Epithelial cell of prostate (primary cell): Measurements from ENCODE around the gene STK25.

Source experiments
- DNase-seq: peaks from one replicate; pipeline ENCODE4 v3.0.0-alpha.2; 2011; ENCODE audit warnings: low read depth, low spot score
- H3K27ac ChIP-seq: fragments of 450-650 bp; 2 replicates; pipeline ENCODE4 v1.5.1; 2017; ENCODE audit warnings: mild to moderate bottlenecking

Gene STK25

DNA sequence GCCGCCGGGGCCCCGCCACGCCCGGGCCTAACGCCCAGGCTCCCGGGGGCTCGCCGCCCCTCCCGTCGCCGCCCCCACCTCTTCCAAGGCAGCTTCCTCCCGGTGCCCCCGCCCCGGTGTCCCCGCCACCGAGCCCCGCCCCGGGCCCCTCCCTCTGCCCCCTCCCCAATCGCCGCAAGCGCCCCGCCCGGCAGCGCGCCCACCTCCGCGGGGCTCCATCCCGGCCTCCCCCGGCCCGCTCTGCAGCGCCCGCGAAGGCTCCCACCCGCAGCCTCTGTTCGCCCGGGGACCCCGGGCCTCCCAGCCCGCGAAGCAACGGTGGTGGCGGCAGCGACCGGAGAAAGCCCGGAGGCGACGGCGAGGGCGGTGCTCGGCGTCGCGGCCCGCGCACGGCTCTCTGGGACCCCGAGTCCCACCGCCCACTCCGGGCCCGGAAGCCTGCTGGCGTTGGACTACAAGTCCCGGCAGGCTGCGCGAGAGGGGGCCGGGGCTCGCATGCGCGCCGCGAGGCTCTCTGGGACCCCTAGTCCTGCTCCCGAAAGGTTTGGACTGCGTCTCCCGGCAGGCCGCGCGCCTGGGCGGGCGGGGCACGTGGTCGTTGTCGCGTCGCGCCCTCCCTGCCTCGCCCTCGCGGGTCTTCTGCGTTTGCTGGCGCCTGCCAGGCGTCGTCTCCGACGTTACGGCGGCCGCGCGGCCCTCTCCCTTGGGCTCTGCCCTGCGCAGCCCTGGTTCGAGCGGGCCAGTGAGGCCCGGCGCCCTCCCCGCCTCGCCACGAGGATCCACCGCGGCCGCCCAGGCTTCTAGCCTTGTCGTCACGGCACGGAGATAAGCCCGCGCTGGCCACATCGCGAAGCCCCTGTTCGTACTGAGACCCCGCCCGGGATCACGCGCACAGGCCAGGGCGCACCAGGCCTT is at the start of gene STK25:
Gene STK25 (minus strand): TSS at position 345 of the 915 bp plus-strand sequence. CDS start 549 bp downstream, outside the sequence.
- DNase-seq = peak; percentile 87
- H3K27ac ChIP-seq = peak within 1 kb of the TSS; percentile 48

DNA sequence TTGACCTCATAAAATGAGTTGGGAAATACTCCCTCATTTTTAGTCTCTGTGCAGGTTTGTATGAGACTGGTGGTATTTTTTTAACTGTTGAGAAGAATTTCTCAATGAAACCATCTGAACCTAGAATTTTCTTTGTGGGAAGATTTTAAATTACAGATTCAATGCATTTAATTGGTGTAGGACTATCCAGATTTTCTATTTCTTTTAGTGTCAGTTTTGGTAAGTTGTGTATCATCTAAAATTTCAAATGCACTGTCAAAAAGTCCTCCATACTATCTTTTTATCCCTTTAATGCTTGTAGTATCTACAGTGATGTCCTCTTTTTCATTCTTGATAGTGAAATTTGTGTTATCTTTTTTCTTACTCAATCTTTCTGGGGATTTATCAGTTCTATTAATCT is 48.4 kb upstream of the STK25 start:
- no peak overlapping the region for H3K27ac ChIP-seq
- no peak for DNase-seq

GRCh38 chr2:241555711-241556110 is 47.3 kb upstream of the STK25 start:
- H3K27ac ChIP-seq = peak overlapping the region; percentile 17
- DNase-seq = no peak

DNA sequence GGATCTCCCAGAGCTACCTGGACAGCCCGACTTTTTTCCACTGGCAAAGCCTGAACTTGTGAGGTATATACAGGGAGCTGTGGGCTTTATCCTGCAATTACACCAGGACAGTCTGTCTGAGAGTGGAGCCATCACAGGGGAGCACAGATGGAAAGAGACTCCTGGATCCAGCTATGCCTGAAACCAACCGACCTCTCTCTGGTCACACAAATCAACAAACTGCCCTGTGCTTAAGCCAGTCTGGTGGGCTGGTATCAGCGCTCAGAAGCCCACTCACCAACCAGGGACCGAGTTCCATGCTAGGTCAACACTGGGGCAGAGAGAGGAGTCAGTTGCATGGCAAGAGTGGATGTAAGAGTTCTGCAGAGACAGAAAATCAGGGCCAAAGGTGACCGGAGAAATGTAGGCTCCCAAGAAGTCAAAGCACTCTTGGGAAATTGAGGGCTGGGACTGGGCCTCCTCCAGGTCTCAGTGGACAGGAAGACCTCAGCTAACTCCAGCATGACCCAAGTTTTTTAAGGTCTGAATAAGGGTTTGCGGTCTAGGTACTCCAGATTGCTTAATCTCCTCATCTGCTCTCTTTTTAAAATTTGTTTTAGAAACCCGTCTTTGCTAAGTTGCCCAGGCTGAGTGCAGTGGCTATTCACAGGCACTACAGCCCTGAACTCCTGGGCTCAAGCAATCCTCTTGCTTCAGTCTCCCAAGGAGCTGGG is 46.4 kb upstream of the STK25 start:
- no peak overlapping the region for H3K27ac ChIP-seq
- DNase-seq = no peak

DNA sequence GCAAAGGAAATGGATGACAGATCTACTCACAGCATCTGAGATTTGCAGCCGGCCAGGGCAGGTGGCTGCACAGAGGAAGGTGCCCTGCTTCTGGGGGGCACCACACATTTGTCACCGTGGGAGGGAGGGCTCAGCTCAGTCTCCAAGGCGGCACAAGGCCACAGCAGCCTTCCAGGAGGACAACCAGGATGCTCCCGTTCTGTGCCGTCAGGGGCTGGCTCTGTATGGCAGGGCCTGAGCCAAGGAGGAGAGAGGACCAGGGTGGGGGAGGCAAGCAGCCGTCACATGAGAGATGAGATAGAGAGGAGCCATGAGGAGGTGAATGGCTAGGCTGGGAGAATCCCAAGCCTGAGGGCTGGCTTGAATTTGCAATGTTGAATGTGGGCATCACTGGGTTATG is 45.6 kb upstream of the STK25 start:
- no peak for DNase-seq

DNA sequence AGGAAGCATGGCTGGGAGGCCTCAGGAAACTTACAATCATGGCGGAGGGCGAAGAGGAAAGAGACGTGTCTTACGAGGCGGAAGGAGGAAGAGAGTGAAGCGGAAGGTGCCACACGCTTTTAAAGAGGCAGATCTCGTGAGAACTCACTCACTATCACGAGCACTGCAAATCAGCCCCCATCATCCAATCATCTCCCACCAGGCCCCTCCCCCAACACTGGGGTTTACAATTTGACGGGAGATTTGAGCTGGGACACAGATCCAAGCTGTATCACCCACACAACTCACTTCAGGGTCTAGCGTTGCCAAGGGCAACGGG is 45.1 kb upstream of the STK25 start:
- H3K27ac ChIP-seq = no peak overlapping the region
- no peak for DNase-seq

More for the DNA sequence above, 45.6 kb upstream of the STK25 start:
- H3K27ac ChIP-seq = no peak overlapping the region

- no peak for DNase-seq
- H3K27ac ChIP-seq = no peak overlapping the region
These were observed 43.8 kb upstream of the STK25 start for GRCh38 chr2:241551998-241552737.

DNA sequence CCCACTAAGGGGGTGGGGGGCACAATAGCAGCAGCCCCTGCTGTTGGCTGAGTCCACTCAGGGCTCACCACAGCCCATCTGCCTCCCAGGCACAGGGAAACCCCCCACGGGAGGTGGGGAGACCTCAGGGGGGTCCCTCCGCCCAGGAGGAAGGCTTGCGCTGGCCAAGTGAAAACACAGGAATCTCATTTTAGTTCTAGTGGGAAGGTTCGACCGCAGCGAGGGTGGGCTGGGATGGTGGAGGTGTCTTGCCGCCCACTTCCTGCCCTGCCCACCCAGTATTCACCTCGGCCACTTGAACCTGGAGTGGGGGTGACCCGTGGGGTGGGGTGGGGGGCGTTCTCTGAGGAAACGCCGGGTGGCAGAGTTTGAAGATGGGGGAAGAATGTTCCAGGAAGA is 43.2 kb upstream of the STK25 start:
- no peak for DNase-seq
- H3K27ac ChIP-seq = no peak overlapping the region

- DNase-seq = no peak
- no peak overlapping the region for H3K27ac ChIP-seq
These were observed 42.5 kb upstream of the STK25 start for GRCh38 chr2:241550616-241551580.

DNA sequence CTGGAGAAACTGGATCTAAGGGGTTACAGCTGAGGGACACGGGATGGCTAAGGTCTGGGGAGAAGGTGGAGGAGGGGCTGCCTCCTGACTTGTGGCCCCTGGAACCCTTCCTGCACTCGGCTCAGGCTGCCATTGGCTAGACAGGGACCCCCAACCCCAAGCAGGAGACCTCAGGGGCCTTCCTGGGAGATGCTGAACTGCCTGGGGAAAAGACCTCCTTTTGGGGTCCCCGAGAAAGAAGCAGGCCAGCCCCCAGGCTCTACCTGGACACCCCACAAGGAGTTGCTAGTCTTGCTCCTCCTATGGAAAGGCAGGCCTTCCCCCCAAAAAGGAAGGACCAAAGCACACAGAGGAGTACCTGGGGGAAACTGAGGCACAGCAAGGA is 40.1 kb upstream of the STK25 start:
- H3K27ac ChIP-seq = no peak overlapping the region
- no peak for DNase-seq

DNA sequence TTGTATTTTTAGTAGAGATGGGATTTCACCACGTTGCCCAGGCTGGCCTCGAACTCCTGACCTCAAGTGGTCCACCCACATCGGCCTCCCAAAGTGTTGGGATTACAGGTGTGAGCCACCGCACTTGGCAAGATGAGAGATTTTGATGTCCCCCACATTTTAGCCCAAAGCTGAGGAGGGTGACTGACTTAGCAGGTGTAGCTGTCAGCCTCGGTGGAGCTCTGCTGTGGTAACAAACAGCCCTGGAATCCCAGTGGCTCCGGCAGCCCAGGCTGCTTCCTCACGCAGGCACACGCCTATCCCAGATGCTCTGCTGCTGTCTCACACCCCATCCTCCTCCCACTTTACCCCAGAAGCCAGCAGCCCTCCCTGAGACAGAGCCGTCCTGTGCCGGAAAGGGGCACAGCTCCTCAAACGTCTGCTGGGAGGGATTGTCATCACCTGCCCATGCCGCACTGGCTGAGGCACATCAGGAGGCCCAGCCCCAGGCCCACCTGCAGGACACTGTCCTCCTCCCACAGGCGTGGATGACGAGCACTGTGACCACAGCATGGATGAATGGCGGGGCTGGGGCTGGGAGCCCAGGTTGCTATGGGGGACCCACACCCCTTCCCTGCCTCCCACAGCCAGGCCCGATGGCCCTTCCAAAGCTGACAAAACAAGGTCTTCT is 39.5 kb upstream of the STK25 start:
- no peak for DNase-seq
- H3K27ac ChIP-seq = no peak overlapping the region

DNA sequence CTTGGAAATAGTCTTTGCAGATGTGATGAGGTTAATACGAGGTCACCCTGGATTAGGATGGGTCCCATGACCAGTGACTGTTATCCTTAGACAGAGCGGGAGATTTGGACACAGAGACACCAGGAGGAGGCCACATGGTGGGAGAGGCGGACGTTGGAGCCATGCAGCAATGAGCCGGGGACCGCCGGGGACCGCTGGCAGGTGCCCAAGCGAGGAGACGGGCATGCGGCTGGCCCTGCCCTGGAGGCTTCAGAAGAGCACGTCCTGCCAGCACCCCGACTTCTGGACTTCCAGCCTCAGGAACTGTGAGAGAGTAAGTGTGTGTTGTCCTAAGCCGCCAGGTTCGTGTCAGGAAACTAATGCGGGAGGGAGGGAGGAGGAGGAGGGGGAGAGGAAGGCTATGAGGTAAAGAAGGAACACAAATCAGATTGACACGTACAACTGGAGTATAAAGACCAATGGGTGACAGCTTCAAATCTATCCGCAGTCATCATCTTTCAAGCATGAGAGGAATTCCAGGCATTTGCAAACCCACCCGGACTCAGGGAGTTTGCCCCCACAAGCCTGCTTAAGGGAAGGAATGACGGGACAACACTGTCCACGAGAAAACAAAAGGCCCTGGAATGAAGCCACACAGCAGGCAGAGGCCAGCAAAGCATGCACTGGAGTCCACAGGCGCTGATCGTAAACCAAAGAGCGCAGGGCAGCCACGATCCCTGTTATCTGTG is 38.6 kb upstream of the STK25 start:
- no peak for DNase-seq
- H3K27ac ChIP-seq = no peak overlapping the region

- no peak for DNase-seq
These were observed 37.4 kb upstream of the STK25 start for GRCh38 chr2:241545523-241546473.

DNA sequence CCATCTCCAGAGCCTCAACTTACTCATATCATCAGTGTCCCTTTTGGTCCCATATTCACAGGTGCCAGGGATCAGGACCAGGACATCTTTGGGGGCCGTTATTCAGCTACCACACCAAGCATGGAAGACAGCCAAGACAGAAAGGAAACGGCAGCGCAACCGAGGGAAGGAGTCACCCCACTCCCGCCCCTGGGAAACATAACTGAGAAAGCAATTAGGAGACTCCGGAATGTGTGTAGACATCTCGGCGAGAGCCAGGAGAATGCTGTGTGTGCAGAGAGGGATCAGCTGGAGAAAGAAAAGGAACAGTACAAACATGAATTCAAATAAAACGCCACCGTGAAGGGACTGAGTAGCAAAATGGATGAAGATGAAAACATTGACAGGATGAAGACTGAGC is 36.7 kb upstream of the STK25 start:
- H3K27ac ChIP-seq = no peak overlapping the region
- DNase-seq = no peak

More at GRCh38 chr2:241545523-241546473, 37.4 kb upstream of the STK25 start:
- no peak overlapping the region for H3K27ac ChIP-seq

- H3K27ac ChIP-seq = no peak overlapping the region
These were observed 33.9 kb upstream of the STK25 start for GRCh38 chr2:241542278-241542605.

GRCh38 chr2:241541564-241542277 is 33.3 kb upstream of the STK25 start:
- no peak for DNase-seq
- H3K27ac ChIP-seq = no peak overlapping the region

More at GRCh38 chr2:241542278-241542605, 33.9 kb upstream of the STK25 start:
- DNase-seq = no peak
